CD14-positive monocyte (primary cell): ENCODE results near the gene EGFLAM. TPM values are rescaled to one million over a fixed set of nuclear protein-coding genes. Genes with fewer than 3 reads are reported as not detected.

Source experiments
- DNase-seq, 3 donors: peaks; one replicate each; pipeline ENCODE4 v3.0.0-alpha.2; 2011 to 2022
- H2AFZ ChIP-seq: 2 replicates; pipeline ENCODE4 v1.6.0; 2012; ENCODE audit warnings: mild to moderate bottlenecking, low read depth, low read length, inconsistent platforms; ENCODE audit not compliant: insufficient read depth, poor library complexity, severe bottlenecking
- H3K27ac ChIP-seq, 2 donors: 1 replicate in 1 of 2; 2 replicates in 1 of 2; pipeline ENCODE4 v1.5.1; 2012 to 2013; ENCODE audit warnings: low read length in 2 of 2, control low read depth in 1 of 2, inconsistent platforms in 1 of 2, low read depth in 1 of 2, mild to moderate bottlenecking in 1 of 2
- H3K27me3 ChIP-seq, 2 donors: one replicate each; pipeline versions ENCODE4 v1.6.0 to v1.6.1; 2011 to 2013; ENCODE audit warnings: low read length in 2 of 2; ENCODE audit not compliant: control insufficient read depth in 2 of 2, insufficient read depth in 2 of 2
- H3K36me3 ChIP-seq, 2 donors: replicated peaks in 1 of 2; 1 replicate in 1 of 2; 2 replicates in 1 of 2; pipeline versions ENCODE4 v1.5.1 to v1.6.1; 2012 to 2013; ENCODE audit warnings: low read length in 2 of 2, control low read depth in 1 of 2, inconsistent platforms in 1 of 2, mild to moderate bottlenecking in 1 of 2; ENCODE audit not compliant: insufficient read depth in 2 of 2, control insufficient read depth in 1 of 2
- H3K4me1 ChIP-seq, 2 donors: 1 replicate in 1 of 2; 2 replicates in 1 of 2; pipeline versions ENCODE4 v1.5.1 to v1.6.1; 2012 to 2013; ENCODE audit warnings: low read length in 2 of 2, control low read depth in 1 of 2, inconsistent platforms in 1 of 2, mild to moderate bottlenecking in 1 of 2, moderate library complexity in 1 of 2; ENCODE audit not compliant: insufficient read depth in 2 of 2, control insufficient read depth in 1 of 2
- H3K4me2 ChIP-seq: replicated peaks from 2 replicates; pipeline ENCODE3; 2012; ENCODE audit warnings: low read length, moderate library complexity, mild to moderate bottlenecking; ENCODE audit not compliant: poor library complexity, severe bottlenecking; ENCODE audit errors: extremely low read depth
- H3K4me3 ChIP-seq, 3 experiments: fragments of 200-600 bp in 1 of 3; sonication (generic) in 1 of 3; replicated peaks in 1 of 3; 1 replicate in 2 of 3; 2 replicates in 1 of 3; pipeline ENCODE4 v1.5.1; 2011 to 2013; ENCODE audit warnings: low read length in 3 of 3, mild to moderate bottlenecking in 3 of 3, control low read depth in 2 of 3, low read depth in 2 of 3, inconsistent platforms in 1 of 3, moderate library complexity in 1 of 3
- H3K79me2 ChIP-seq: 2 replicates; pipeline ENCODE4 v1.6.0; 2012; ENCODE audit warnings: mild to moderate bottlenecking, control low read depth, inconsistent platforms, low read length, moderate library complexity; ENCODE audit not compliant: insufficient read depth
- H3K9ac ChIP-seq: 2 replicates; pipeline ENCODE4 v1.6.0; 2017; ENCODE audit warnings: low read length, mild to moderate bottlenecking; ENCODE audit not compliant: insufficient read depth, poor library complexity, severe bottlenecking
- H3K9me3 ChIP-seq, 2 donors: replicated peaks in 1 of 2; 1 replicate in 1 of 2; 2 replicates in 1 of 2; pipeline versions ENCODE4 v1.5.1 to v1.6.1; 2012 to 2013; ENCODE audit warnings: low read length in 2 of 2, control low read depth in 1 of 2; ENCODE audit not compliant: control insufficient read depth in 1 of 2, insufficient read depth in 1 of 2
- H4K20me1 ChIP-seq: 2 replicates; pipeline ENCODE4 v1.6.0; 2012; ENCODE audit warnings: mild to moderate bottlenecking, low read length, control low read depth, moderate library complexity; ENCODE audit not compliant: insufficient read depth
- H3K27ac Mint-ChIP-seq, 7 donors: one replicate each; pipeline ENCODE4 v1.8.0; 2020; ENCODE audit warnings: mild to moderate bottlenecking in 7 of 7, mixed read lengths in 7 of 7, moderate library complexity in 6 of 7, inconsistent platforms in 2 of 7
- H3K27me3 Mint-ChIP-seq, 3 donors: one replicate each; pipeline ENCODE4 v1.8.0; 2021 to 2022; ENCODE audit warnings: low read depth in 3 of 3, mild to moderate bottlenecking in 3 of 3, mixed read lengths in 3 of 3, moderate library complexity in 3 of 3, inconsistent platforms in 1 of 3
- H3K36me3 Mint-ChIP-seq, 2 donors: one replicate each; pipeline ENCODE4 v1.8.0; 2020; ENCODE audit warnings: mixed read lengths in 2 of 2, inconsistent platforms in 1 of 2, mild to moderate bottlenecking in 1 of 2
- H3K4me1 Mint-ChIP-seq: one replicate; pipeline ENCODE4 v1.8.0; 2020; ENCODE audit warnings: mild to moderate bottlenecking, mixed read lengths
- H3K4me3 Mint-ChIP-seq, 2 donors: one replicate each; pipeline ENCODE4 v1.8.0; 2020; ENCODE audit warnings: mild to moderate bottlenecking in 2 of 2, mixed read lengths in 2 of 2, moderate library complexity in 1 of 2
- H3K9me3 Mint-ChIP-seq, 7 donors: one replicate each; pipeline ENCODE4 v1.8.0; 2020 to 2022; ENCODE audit warnings: mixed read lengths in 7 of 7, mild to moderate bottlenecking in 6 of 7, moderate library complexity in 6 of 7, inconsistent platforms in 2 of 7
- WGBS: methylation state at CpG from one replicate; pipeline ENCODE4 v1.1.5; 2013; ENCODE audit warnings: missing lambda C conversion rate; ENCODE audit not compliant: insufficient coverage; 5-methylcytosine and 5-hydroxymethylcytosine counted together
- intact Hi-C, 2 donors: fragments of 100-400 bp; cut with micrococcal nuclease; formaldehyde crosslinking; loops; one replicate each; pipeline versions ENCODE4 v1.15.0 to v1.15.1; 2023
- polyA plus RNA-seq, 3 donors: library from polyadenylated mRNA; depleted of rRNA in 1 of 3; unstranded in 2 of 3; stranded (reverse) in 1 of 3; fragments of 300-500 nt in 2 of 3; fragments of >200 nt in 1 of 3; fragmentation: Illumina TruSeq in 2 of 3; gene quantifications; 1 replicate in 2 of 3; 2 replicates in 1 of 3; pipeline ENCODE4 v1.2.3, GENCODE V29; 2012 to 2021
- TF ChIP-seq, protein P1 (sequence below): fragments of 200-600 bp; IDR thresholded peaks from one replicate; pipeline ENCODE4 v1.8.0; 2022; ENCODE audit warnings: antibody characterized with exemption, mild to moderate bottlenecking

The EGFLAM gene
- polyA plus RNA-seq, 3 donors: not detected

DNA sequence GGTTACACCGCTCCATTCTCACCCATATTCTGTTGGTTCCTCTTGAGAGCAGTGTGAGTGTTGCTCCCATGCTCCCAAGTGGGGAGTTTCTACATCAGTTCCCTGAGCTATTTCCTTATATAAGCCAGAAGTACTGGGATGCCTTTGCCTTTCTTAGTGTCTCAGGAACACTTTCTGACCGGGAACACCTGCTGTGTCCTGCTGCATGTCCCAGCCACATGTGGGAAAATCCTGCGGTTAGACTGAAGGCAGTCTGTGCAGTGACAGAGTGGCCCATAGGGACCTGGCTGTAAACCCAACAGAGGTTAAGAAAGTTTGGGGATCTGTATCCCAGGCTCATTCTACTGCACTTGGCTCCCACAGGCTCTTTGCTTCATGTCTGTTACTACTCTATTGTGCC is 126.0 kb downstream of the EGFLAM start:
- H3K79me2 ChIP-seq: no peaks in the 10 kb centered on the region
- no peak overlapping the region for H3K4me3 ChIP-seq
- no peaks in the 10 kb centered on the region for H3K36me3 ChIP-seq
- intact Hi-C loops: no loop called here
- H3K27me3 Mint-ChIP-seq: peaks cover 11 to 21% (median 11%) of the 10 kb centered on the region in 3 donors
- H3K36me3 Mint-ChIP-seq: no peaks in the 10 kb centered on the region
- no peaks in the 10 kb centered on the region for H3K4me1 ChIP-seq
- peaks cover 0 to 2% (median 0%) of the 10 kb centered on the region in 7 donors for H3K9me3 Mint-ChIP-seq
- no peak overlapping the region for H3K4me3 Mint-ChIP-seq
- no peaks in the 10 kb centered on the region for H3K9me3 ChIP-seq
- no peaks in the 10 kb centered on the region for H4K20me1 ChIP-seq
- no peak overlapping the region for H3K27ac Mint-ChIP-seq
- DNase-seq: no peak
- no peak overlapping the region for H3K4me2 ChIP-seq
- H2AFZ ChIP-seq: no peak overlapping the region
- no peaks in the 10 kb centered on the region for H3K4me1 Mint-ChIP-seq
- WGBS: 86% methylated on average over 2 of the region's 3 CpGs
- H3K27ac ChIP-seq: no peak overlapping the region
- H3K9ac ChIP-seq: no peak overlapping the region
- H3K27me3 ChIP-seq: peaks cover 11% of the 10 kb centered on the region in 2 donors
- TF ChIP-seq, protein P1, sequence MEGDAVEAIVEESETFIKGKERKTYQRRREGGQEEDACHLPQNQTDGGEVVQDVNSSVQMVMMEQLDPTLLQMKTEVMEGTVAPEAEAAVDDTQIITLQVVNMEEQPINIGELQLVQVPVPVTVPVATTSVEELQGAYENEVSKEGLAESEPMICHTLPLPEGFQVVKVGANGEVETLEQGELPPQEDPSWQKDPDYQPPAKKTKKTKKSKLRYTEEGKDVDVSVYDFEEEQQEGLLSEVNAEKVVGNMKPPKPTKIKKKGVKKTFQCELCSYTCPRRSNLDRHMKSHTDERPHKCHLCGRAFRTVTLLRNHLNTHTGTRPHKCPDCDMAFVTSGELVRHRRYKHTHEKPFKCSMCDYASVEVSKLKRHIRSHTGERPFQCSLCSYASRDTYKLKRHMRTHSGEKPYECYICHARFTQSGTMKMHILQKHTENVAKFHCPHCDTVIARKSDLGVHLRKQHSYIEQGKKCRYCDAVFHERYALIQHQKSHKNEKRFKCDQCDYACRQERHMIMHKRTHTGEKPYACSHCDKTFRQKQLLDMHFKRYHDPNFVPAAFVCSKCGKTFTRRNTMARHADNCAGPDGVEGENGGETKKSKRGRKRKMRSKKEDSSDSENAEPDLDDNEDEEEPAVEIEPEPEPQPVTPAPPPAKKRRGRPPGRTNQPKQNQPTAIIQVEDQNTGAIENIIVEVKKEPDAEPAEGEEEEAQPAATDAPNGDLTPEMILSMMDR: no peak

GRCh38 chr5:38387161-38387560 is 128.8 kb downstream of the EGFLAM start:
- H2AFZ ChIP-seq: no peak overlapping the region
- no peak overlapping the region for H3K27ac Mint-ChIP-seq
- peaks cover 0 to 2% (median 0%) of the 10 kb centered on the region in 7 donors for H3K9me3 Mint-ChIP-seq
- peaks cover 9 to 10% (median 10%) of the 10 kb centered on the region in 3 donors for H3K27me3 Mint-ChIP-seq
- no peaks in the 10 kb centered on the region for H3K4me1 ChIP-seq
- no peaks in the 10 kb centered on the region for H3K36me3 ChIP-seq
- no peaks in the 10 kb centered on the region for H3K79me2 ChIP-seq
- TF ChIP-seq, protein P1: no peak
- H3K36me3 Mint-ChIP-seq: no peaks in the 10 kb centered on the region
- no peak overlapping the region for H3K9ac ChIP-seq
- H4K20me1 ChIP-seq: no peaks in the 10 kb centered on the region
- no peaks in the 10 kb centered on the region for H3K4me1 Mint-ChIP-seq
- H3K27ac ChIP-seq: no peak overlapping the region
- no peak overlapping the region for H3K4me3 ChIP-seq
- no peak for DNase-seq
- WGBS: 79% methylated on average over 2 of the region's 2 CpGs
- peaks cover 0 to 2% of the 10 kb centered on the region in 2 donors for H3K27me3 ChIP-seq
- no peak overlapping the region for H3K4me2 ChIP-seq
- no peak overlapping the region for H3K4me3 Mint-ChIP-seq
- no peaks in the 10 kb centered on the region for H3K9me3 ChIP-seq
- intact Hi-C loops: no loop called here
